ENCODE data around the gene GHRH.

The GHRH gene, protein sequence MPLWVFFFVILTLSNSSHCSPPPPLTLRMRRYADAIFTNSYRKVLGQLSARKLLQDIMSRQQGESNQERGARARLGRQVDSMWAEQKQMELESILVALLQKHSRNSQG

DNA sequence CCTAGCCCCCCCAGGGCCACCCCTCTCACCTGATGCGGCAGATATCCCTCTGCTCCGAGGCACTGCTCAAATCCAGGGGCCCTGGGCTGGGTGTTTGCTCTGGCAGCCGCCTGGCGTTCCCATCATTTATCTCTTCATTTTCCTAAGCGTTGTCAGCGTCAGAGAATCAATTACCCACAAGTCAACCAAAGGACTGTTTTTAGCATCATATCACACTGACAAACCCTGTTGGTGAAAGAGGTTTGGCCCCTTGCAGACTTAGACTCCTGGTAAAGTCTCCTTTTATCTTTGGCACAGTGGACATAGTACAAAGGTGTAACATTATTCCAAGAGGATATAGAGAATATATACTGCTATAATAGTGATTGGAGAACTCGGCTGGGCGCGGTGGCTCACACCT lies at the start of gene GHRH:
GHRH (minus strand) TSS at position 101 of the 400 bp plus-strand sequence. CDS start 4,925 bp downstream, outside the sequence.
- Histone ChIP-seq H3K4me1 (no peaks in the 10 kb centered on the region), H3K9me3 (no peaks in the 10 kb centered on the region), H3K27me3 (peaks cover 0 to 38% of the 10 kb centered on the region in 2 donors), H3K27ac (no peak within 1 kb of the TSS), H3K4me3 (no peak within 1 kb of the TSS), H3K36me3 (no peaks in the 10 kb centered on the region)
- DNase-seq: no peak
- TF ChIP-seq, protein P1, sequence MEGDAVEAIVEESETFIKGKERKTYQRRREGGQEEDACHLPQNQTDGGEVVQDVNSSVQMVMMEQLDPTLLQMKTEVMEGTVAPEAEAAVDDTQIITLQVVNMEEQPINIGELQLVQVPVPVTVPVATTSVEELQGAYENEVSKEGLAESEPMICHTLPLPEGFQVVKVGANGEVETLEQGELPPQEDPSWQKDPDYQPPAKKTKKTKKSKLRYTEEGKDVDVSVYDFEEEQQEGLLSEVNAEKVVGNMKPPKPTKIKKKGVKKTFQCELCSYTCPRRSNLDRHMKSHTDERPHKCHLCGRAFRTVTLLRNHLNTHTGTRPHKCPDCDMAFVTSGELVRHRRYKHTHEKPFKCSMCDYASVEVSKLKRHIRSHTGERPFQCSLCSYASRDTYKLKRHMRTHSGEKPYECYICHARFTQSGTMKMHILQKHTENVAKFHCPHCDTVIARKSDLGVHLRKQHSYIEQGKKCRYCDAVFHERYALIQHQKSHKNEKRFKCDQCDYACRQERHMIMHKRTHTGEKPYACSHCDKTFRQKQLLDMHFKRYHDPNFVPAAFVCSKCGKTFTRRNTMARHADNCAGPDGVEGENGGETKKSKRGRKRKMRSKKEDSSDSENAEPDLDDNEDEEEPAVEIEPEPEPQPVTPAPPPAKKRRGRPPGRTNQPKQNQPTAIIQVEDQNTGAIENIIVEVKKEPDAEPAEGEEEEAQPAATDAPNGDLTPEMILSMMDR (IDR thresholded peaks at IDR 0.05): no peak
- intact Hi-C loops (cut with DNase I; ENCODE audit: low total_unique reads): no loop called here

DNA sequence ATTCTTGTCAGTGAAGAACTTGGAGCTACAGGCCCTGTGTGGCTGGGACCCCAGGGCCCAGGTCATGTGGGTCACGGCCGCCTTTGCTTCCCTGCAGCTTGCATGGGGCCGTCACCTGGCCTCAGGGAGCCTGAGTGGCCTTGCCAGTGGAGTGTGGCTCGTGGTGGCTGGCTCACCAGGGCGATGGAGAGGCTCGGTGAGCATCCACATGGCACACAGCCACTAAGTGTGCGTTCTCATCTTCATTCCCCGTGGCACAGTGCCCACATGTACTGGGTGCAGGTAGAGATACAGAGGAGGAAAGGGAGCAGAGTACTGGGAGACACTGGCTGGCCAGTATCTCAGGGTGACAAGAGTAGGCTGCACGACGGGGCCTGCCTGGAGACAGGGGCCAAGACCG lies 49.3 kb upstream of the GHRH start:
- peaks cover 0 to 37% (median 21%) of the 10 kb centered on the region in 3 donors for H3K36me3 ChIP-seq
- no peaks in the 10 kb centered on the region for H3K27me3 ChIP-seq
- intact Hi-C loops (cut with DNase I; ENCODE audit: low total_unique reads): no loop called here
- peaks cover 0 to 81% (median 58%) of the 10 kb centered on the region in 4 donors for H3K4me1 ChIP-seq
- H3K9me3 ChIP-seq: no peaks in the 10 kb centered on the region
- H3K27ac ChIP-seq: no peak overlapping the region
- TF ChIP-seq, protein P1 (IDR thresholded peaks at IDR 0.05): no peak
- DNase-seq: no peak
- no peak overlapping the region for H3K4me3 ChIP-seq

DNA sequence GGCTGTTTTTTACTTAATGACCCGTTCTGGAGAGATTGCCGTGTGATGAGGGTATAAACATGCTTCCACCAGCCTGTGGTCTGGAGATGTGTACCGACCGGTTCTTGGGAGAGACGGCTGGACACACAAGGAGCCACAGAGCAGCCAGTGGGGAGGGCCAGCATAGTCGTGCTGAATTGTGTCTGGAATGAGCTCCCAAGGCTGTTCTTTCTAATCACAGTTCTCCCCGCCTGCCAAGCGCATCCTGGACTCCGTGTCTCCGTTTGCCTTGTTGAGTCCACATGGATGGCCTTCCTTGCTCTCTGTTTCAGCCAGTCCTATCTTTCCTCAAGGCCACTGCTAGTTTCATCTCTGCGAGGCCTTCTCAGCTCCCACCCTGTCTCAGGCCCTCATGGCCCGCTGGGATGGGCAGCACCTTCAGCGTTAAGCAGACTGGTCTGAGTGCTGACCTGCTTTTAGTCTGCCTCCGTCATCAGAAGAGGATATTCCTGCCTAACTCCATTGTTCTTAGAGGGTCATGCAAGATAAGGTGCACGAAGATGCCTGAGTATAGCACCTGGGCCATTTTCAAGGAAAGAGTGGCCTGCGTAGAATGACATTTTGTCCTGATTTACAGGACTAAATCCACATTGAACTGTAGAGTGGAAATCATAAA lies 48.4 kb upstream of the GHRH start:
- no peak for DNase-seq
- TF ChIP-seq, protein P1 (IDR thresholded peaks at IDR 0.05): no peak
- Histone ChIP-seq H3K36me3 (peaks cover 0 to 37% (median 21%) of the 10 kb centered on the region in 3 donors), H3K9me3 (no peaks in the 10 kb centered on the region), H3K4me1 (peaks cover 0 to 81% (median 58%) of the 10 kb centered on the region in 4 donors), H3K27me3 (no peaks in the 10 kb centered on the region), H3K4me3 (no peak overlapping the region), H3K27ac (no peak overlapping the region)
- intact Hi-C loops (cut with DNase I; ENCODE audit: low total_unique reads): no loop called here

DNA sequence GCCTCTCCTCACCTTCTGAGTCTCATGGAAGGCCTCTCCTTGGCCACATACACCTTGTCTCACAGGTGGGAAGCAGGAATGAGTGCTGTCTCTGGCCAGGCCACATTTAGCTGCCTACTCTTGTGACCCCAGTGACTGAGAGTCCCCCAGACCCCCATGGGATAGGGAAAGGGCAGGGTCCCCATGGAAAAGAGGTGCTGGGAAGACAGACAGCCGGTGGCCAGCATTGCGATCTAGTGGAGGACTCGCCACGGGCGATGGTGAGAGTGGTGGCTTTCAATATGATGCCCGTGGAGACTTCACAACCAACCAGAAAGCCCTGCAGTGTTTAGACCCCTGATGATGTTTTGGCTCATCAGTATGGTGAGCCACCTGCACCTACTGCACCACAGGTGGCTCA lies 47.7 kb upstream of the GHRH start:
- TF ChIP-seq, protein P1 (IDR thresholded peaks at IDR 0.05): no peak
- no peaks in the 10 kb centered on the region for H3K27me3 ChIP-seq
- peaks cover 0 to 79% (median 54%) of the 10 kb centered on the region in 4 donors for H3K4me1 ChIP-seq
- H3K36me3 ChIP-seq: peaks cover 0 to 37% (median 21%) of the 10 kb centered on the region in 3 donors
- H3K27ac ChIP-seq: peak overlapping the region in 1 of 2 donors; percentile 31
- H3K4me3 ChIP-seq: no peak overlapping the region
- no peaks in the 10 kb centered on the region for H3K9me3 ChIP-seq
- intact Hi-C loops (cut with DNase I; ENCODE audit: low total_unique reads): no loop called here
- DNase-seq: no peak

DNA sequence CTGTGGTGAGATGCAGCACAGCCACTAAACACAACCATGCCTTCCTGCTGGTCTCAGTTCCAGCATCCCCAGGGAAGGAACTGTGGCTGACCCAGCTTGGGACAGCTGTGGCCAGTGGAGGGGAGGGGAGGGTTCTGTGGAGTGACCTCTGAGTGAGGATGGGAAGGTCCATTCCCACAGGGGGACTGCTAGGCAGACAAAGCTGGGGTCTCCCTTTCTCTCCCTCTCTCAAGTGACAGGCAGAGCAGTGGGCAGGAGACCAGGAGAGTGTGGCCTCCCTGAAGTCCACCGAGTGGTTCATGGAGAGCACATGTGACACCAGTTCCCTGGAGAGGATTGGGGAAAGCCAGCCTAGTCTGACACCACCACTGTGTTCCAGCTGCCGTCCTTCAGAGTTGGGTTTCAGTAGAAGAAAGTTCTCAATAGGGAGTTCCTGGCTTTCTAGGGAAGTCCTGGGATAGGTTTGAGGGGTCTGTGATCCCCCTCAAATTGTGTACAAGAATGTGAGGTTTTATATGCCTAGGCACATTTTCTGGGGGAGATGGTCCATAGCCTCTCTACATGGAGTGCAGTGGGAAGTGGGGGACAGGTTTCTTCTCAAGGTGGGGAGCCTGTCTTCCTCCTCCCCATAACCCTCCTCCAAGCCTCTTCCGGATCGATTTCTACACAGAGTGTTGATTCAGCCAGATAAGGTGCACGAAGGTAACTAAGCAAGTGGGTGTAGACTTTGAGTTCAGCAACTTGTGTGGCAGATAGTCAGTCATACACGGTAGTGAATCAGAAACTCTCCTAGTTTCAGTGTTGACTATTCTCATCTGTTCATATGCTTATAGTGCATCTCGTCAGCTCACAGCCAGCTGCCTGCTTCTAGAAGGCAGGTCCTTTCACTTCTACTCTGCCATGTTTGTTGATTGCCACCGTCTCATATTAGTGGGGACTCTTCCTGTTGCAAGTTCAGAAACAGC lies 46.8 kb upstream of the GHRH start:
- Histone ChIP-seq H3K4me1 (peaks cover 0 to 71% (median 52%) of the 10 kb centered on the region in 4 donors), H3K36me3 (peaks cover 0 to 39% (median 21%) of the 10 kb centered on the region in 3 donors), H3K4me3 (no peak overlapping the region), H3K27me3 (no peaks in the 10 kb centered on the region), H3K9me3 (no peaks in the 10 kb centered on the region), H3K27ac (peak overlapping the region; percentile 13 to 31)
- intact Hi-C loops (cut with DNase I; ENCODE audit: low total_unique reads): no loop called here
- TF ChIP-seq, protein P1 (IDR thresholded peaks at IDR 0.05): no peak
- no peak for DNase-seq

Measured in tibial artery (tissue), 4 donors.